AG04449 (cell line): ENCODE results near the gene GLE1.

Experiments used
- CTCF ChIA-PET: fragments of 350-600 bp; formaldehyde crosslinking; extraction: SDS; loops from one replicate; lab custom pipeline; 2021; ENCODE audit warnings: antibody characterized with exemption; lab: Yijun Ruan, JAX
- POLR2A ChIA-PET: fragments of 400-600, 350-600 bp; formaldehyde crosslinking; extraction: SDS; loops from one replicate; lab custom pipeline; 2020; ENCODE audit warnings: antibody characterized with exemption, inconsistent platforms; lab: Yijun Ruan, JAX
- DNase-seq: peaks from one replicate; pipeline ENCODE4 v3.0.0-alpha.2; 2010; ENCODE audit warnings: low read depth, low spot score
- H3K4me3 ChIP-seq: 2 replicates; pipeline ENCODE4 v1.5.1; 2011; ENCODE audit warnings: low read depth, mild to moderate bottlenecking, control low read depth, low read length
- TF ChIP-seq, protein P1 (sequence below): IDR thresholded peaks from one replicate; pipeline ENCODE4 v1.5.1; 2011; ENCODE audit warnings: mild to moderate bottlenecking, moderate library complexity, low read length, control low read depth, inconsistent platforms; ENCODE audit not compliant: insufficient read depth; ENCODE audit errors: missing control alignments

The GLE1 gene

DNA sequence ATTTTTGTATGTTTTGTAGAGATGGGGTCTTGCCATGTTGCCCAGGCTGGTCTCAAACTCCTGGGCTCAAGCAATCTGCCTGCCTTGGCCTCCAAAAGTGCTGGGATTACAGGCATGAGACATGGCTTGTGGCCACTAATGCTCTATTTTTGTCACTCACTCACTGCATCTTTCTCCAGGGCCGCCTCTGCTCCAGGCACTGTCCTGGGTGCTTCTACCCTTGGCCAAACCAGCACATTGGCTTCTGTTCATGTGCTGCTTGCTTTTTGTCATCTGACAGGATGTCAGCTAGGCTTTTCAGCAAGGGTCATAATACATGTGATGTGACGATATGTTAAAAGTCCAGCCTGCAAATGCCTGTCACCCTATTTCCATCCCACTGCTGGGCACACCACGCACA is 45.5 kb upstream of the GLE1 start:
- no peak for DNase-seq
- CTCF ChIA-PET = interaction anchor here (0.6 to 3.9 kb wide), 2 partner anchors 12 to 21 kb away, joined by 3 to 20 read pairs; no protein-coding TSS in a partner anchor
- TF ChIP-seq, protein P1, sequence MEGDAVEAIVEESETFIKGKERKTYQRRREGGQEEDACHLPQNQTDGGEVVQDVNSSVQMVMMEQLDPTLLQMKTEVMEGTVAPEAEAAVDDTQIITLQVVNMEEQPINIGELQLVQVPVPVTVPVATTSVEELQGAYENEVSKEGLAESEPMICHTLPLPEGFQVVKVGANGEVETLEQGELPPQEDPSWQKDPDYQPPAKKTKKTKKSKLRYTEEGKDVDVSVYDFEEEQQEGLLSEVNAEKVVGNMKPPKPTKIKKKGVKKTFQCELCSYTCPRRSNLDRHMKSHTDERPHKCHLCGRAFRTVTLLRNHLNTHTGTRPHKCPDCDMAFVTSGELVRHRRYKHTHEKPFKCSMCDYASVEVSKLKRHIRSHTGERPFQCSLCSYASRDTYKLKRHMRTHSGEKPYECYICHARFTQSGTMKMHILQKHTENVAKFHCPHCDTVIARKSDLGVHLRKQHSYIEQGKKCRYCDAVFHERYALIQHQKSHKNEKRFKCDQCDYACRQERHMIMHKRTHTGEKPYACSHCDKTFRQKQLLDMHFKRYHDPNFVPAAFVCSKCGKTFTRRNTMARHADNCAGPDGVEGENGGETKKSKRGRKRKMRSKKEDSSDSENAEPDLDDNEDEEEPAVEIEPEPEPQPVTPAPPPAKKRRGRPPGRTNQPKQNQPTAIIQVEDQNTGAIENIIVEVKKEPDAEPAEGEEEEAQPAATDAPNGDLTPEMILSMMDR = no peak
- POLR2A ChIA-PET = no interaction called here
- no peak overlapping the region for H3K4me3 ChIP-seq

- TF ChIP-seq, protein P1 = no peak
- no peak overlapping the region for H3K4me3 ChIP-seq
- DNase-seq = no peak
- ChIA-PET CTCF (interaction anchor here (1.2 to 1.8 kb wide), 3 partner anchors 9 to 33 kb away, joined by 3 to 5 read pairs (median 5); no protein-coding TSS in a partner anchor), POLR2A (no interaction called here)
Measured at GRCh38 chr9:128469070-128469469, 35.4 kb upstream of the GLE1 start.

DNA sequence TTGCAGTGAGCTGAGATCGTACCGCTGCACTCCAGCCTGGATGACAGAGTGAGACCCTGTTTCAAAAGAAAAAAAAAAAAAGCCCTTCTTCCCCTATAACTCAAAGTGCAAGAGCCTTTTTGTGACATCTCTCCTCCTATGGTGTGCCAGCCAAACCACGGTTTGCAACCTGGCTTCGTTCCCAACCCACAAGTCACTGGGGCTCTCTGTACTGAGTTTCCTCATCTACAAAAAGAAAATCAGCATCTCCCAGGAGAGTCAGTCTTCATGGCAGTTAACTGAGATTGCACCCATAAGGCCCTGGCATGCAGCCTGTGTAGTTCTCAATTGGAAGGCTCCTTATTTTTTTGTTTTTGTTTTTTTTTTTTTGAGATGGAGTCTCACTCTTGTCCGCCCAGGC is 34.0 kb upstream of the GLE1 start:
- CTCF ChIA-PET = no interaction called here
- H3K4me3 ChIP-seq = no peak overlapping the region
- TF ChIP-seq, protein P1 = no peak
- DNase-seq = no peak
- POLR2A ChIA-PET = no interaction called here

GRCh38 chr9:128473104-128473503 is 31.4 kb upstream of the GLE1 start:
- ChIA-PET POLR2A (no interaction called here), CTCF (no interaction called here)
- DNase-seq = no peak
- TF ChIP-seq, protein P1 = no peak
- no peak overlapping the region for H3K4me3 ChIP-seq

DNA sequence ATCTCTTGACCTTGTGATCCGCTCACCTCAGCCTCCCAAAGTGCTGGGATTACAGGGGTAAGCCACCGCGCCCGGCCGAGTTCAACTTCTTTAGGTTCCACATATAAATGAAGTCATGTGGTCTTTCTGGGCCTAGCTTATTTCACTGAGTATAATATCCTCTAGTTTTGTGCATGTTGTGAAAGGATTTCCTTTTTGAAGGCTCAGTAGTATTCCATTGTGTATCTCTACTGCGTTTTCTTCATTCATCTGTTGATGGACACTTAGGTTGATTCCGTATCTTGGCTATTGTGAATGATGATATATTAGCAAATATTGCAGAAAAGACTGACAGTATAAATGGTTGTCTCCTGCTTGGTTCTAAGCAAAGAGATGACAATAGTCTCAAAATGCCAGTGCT is 28.7 kb upstream of the GLE1 start:
- CTCF ChIA-PET = no interaction called here
- POLR2A ChIA-PET = no interaction called here
- DNase-seq = no peak
- no peak overlapping the region for H3K4me3 ChIP-seq
- TF ChIP-seq, protein P1 = no peak

GRCh38 chr9:128479262-128479661 is 25.3 kb upstream of the GLE1 start:
- POLR2A ChIA-PET = no interaction called here
- CTCF ChIA-PET = interaction anchor here (0.7 kb wide), 1 partner anchor 17 kb away, joined by 3 read pairs; no protein-coding TSS in a partner anchor
- TF ChIP-seq, protein P1 = no peak
- H3K4me3 ChIP-seq = no peak overlapping the region
- no peak for DNase-seq
